H9 (cell line): ENCODE data around the gene C1orf105. TPM values are rescaled to one million over a fixed set of nuclear protein-coding genes. Genes with fewer than 3 reads are reported as not detected.

Experiments used
- DNase-seq: peaks from one replicate; pipeline ENCODE4 v3.0.0-alpha.2; 2017
- H2AFZ ChIP-seq: one replicate; pipeline ENCODE4 v1.6.1; 2013; ENCODE audit warnings: mild to moderate bottlenecking, low read length, control low read depth, moderate library complexity
- H2AK5ac ChIP-seq: 2 replicates; pipeline ENCODE4 v1.6.1; 2013; ENCODE audit warnings: low read length, control low read depth, mixed read lengths; ENCODE audit not compliant: insufficient read length
- H2BK120ac ChIP-seq: one replicate; pipeline ENCODE4 v1.6.1; 2013; ENCODE audit warnings: low read depth, mild to moderate bottlenecking, low read length, control low read depth, inconsistent platforms; ENCODE audit not compliant: poor library complexity, severe bottlenecking
- H2BK12ac ChIP-seq: 2 replicates; pipeline ENCODE4 v1.6.1; 2013; ENCODE audit warnings: low read length, control low read depth, mixed read lengths, low read depth; ENCODE audit not compliant: insufficient read length
- H2BK15ac ChIP-seq: 2 replicates; pipeline ENCODE4 v1.6.1; 2013; ENCODE audit warnings: low read depth, low read length, control low read depth
- H2BK20ac ChIP-seq: one replicate; pipeline ENCODE4 v1.6.1; 2013; ENCODE audit warnings: low read depth, mild to moderate bottlenecking, low read length, control low read depth, inconsistent platforms; ENCODE audit not compliant: poor library complexity, severe bottlenecking
- H2BK5ac ChIP-seq: 2 replicates; pipeline ENCODE4 v1.6.1; 2013; ENCODE audit warnings: low read length, control low read depth, mixed read lengths; ENCODE audit not compliant: insufficient read length
- H3K14ac ChIP-seq: 2 replicates; pipeline ENCODE4 v1.6.1; 2013; ENCODE audit warnings: low read length, control low read depth; ENCODE audit not compliant: insufficient read depth
- H3K18ac ChIP-seq: 2 replicates; pipeline ENCODE4 v1.6.1; 2013; ENCODE audit warnings: low read depth, mild to moderate bottlenecking, mixed read lengths, low read length, control low read depth; ENCODE audit not compliant: insufficient read length
- H3K23ac ChIP-seq: 2 replicates; pipeline ENCODE4 v1.6.1; 2013; ENCODE audit warnings: low read length, control low read depth, mixed read lengths, low read depth; ENCODE audit not compliant: insufficient read length
- H3K23me2 ChIP-seq: 2 replicates; pipeline ENCODE4 v1.6.1; 2013; ENCODE audit warnings: low read depth, mild to moderate bottlenecking, mixed read lengths, low read length, control low read depth; ENCODE audit not compliant: insufficient read length, poor library complexity, severe bottlenecking
- H3K27ac ChIP-seq: 2 replicates; pipeline ENCODE4 v1.5.1; 2013; ENCODE audit warnings: low read length, control low read depth, mixed read lengths, low read depth; ENCODE audit not compliant: insufficient read length
- H3K27me3 ChIP-seq: 2 replicates; pipeline ENCODE4 v1.6.1; 2013; ENCODE audit warnings: low read length, control low read depth, inconsistent platforms; ENCODE audit not compliant: insufficient read depth
- H3K4ac ChIP-seq: 2 replicates; pipeline ENCODE4 v1.6.1; 2013; ENCODE audit warnings: low read depth, mild to moderate bottlenecking, control low read depth, inconsistent platforms, low read length, moderate library complexity
- H3K4me1 ChIP-seq: 2 replicates; pipeline ENCODE4 v1.6.1; 2013; ENCODE audit warnings: low read length, control low read depth, inconsistent platforms; ENCODE audit not compliant: insufficient read depth
- H3K4me2 ChIP-seq: 2 replicates; pipeline ENCODE4 v1.6.1; 2013; ENCODE audit warnings: low read length, control low read depth, mixed read lengths; ENCODE audit not compliant: insufficient read length, insufficient read depth
- H3K56ac ChIP-seq: 2 replicates; pipeline ENCODE4 v1.6.1; 2013; ENCODE audit warnings: low read depth, mild to moderate bottlenecking, mixed read lengths, low read length, control low read depth; ENCODE audit not compliant: insufficient read length
- H3K79me1 ChIP-seq: 2 replicates; pipeline ENCODE4 v1.6.1; 2013; ENCODE audit warnings: low read depth, mild to moderate bottlenecking, moderate library complexity, low read length, control low read depth, inconsistent platforms; ENCODE audit not compliant: insufficient read depth, poor library complexity, severe bottlenecking
- H3K79me2 ChIP-seq: 2 replicates; pipeline ENCODE4 v1.6.1; 2013; ENCODE audit warnings: low read length, control low read depth, inconsistent platforms; ENCODE audit not compliant: insufficient read depth
- H3K9ac ChIP-seq: 2 replicates; pipeline ENCODE4 v1.6.1; 2013; ENCODE audit warnings: low read length, control low read depth, mixed read lengths; ENCODE audit not compliant: insufficient read length; ENCODE audit errors: extremely low read depth
- H3K9me3 ChIP-seq: one replicate; pipeline ENCODE4 v1.6.1; 2013; ENCODE audit warnings: low read depth, low read length, inconsistent platforms; ENCODE audit not compliant: control insufficient read depth
- H3T11ph ChIP-seq: one replicate; pipeline ENCODE4 v1.6.1; 2013; ENCODE audit warnings: mild to moderate bottlenecking, low read length, control low read depth, inconsistent platforms
- H4K20me1 ChIP-seq: one replicate; pipeline ENCODE4 v1.6.1; 2013; ENCODE audit not compliant: control insufficient read depth, insufficient read length, insufficient read depth
- H4K5ac ChIP-seq: 2 replicates; pipeline ENCODE4 v1.6.1; 2013; ENCODE audit warnings: low read depth, mild to moderate bottlenecking, mixed read lengths, low read length, control low read depth; ENCODE audit not compliant: insufficient read length
- H4K8ac ChIP-seq: replicated peaks from 2 replicates; pipeline ENCODE4 v1.6.1; 2013; ENCODE audit warnings: low read length, control low read depth, mixed read lengths, low read depth; ENCODE audit not compliant: insufficient read length
- H4K91ac ChIP-seq: 2 replicates; pipeline ENCODE4 v1.6.1; 2013; ENCODE audit warnings: low read depth, mild to moderate bottlenecking, moderate library complexity, mixed read lengths, low read length, control low read depth; ENCODE audit not compliant: insufficient read length
- H3K27ac Mint-ChIP-seq, 3 experiments: 2 replicates in 2 of 3; 3 replicates in 1 of 3; pipeline ENCODE4 v1.8.0; 2020 to 2021; ENCODE audit warnings: mixed read lengths in 3 of 3, mild to moderate bottlenecking in 1 of 3, moderate library complexity in 1 of 3
- H3K27me3 Mint-ChIP-seq: 2 replicates; pipeline ENCODE4 v1.8.0; 2021; ENCODE audit warnings: low read depth, mild to moderate bottlenecking, moderate library complexity, mixed read lengths
- H3K36me3 Mint-ChIP-seq, 3 experiments: 2 replicates in 2 of 3; 3 replicates in 1 of 3; pipeline ENCODE4 v1.8.0; 2020 to 2021; ENCODE audit warnings: low read depth in 3 of 3, mixed read lengths in 3 of 3; ENCODE audit not compliant: insufficient read depth in 1 of 3
- H3K4me1 Mint-ChIP-seq, 2 experiments: 2 replicates each; pipeline ENCODE4 v1.8.0; 2020; ENCODE audit warnings: mixed read lengths in 2 of 2
- H3K4me3 Mint-ChIP-seq, 2 experiments: 2 replicates in 1 of 2; 3 replicates in 1 of 2; pipeline ENCODE4 v1.8.0; 2020 to 2021; ENCODE audit warnings: mild to moderate bottlenecking in 2 of 2, mixed read lengths in 2 of 2, moderate library complexity in 1 of 2
- H3K9me3 Mint-ChIP-seq, 2 experiments: 2 replicates in 1 of 2; 3 replicates in 1 of 2; pipeline ENCODE4 v1.8.0; 2020; ENCODE audit warnings: mild to moderate bottlenecking in 2 of 2, mixed read lengths in 2 of 2, moderate library complexity in 1 of 2
- CTCF ChIP-seq: fragments of 200-600 bp; sonication (generic); conservative IDR thresholded peaks from 3 replicates; pipeline ENCODE4 v1.8.0; 2021; ENCODE audit warnings: antibody characterized with exemption, mild to moderate bottlenecking
- total RNA-seq: library from RNA; stranded (reverse); gene quantifications from 2 replicates; pipeline ENCODE4 v1.2.1, GENCODE V29; 2021

Gene C1orf105
- total RNA-seq, 1 experiment from 2014 or later: not detected

- Histone ChIP-seq H3K23me2 (no peaks in the 10 kb centered on the region), H3K14ac (no peak overlapping the region), H3K4ac (no peak overlapping the region), H4K20me1 (no peaks in the 10 kb centered on the region), H3K4me1 (no peaks in the 10 kb centered on the region; the same call in 1 of the 2 replicates), H3K23ac (no peak overlapping the region), H3K27me3 (no peaks in the 10 kb centered on the region), H2AFZ (no peak overlapping the region), H3K9ac (no peak overlapping the region), H2BK12ac (no peak overlapping the region), H2AK5ac (no peak overlapping the region), H4K91ac (no peak overlapping the region), H3K56ac (no peak overlapping the region), H3K9me3 (no peaks in the 10 kb centered on the region), H3K79me1 (no peaks in the 10 kb centered on the region), H2BK20ac (no peak overlapping the region), H2BK15ac (no peak overlapping the region), H4K5ac (no peak overlapping the region), H3K4me2 (no peak overlapping the region), H2BK120ac (no peak overlapping the region), H3K27ac (no peak overlapping the region), H2BK5ac (no peak overlapping the region), H3K79me2 (no peaks in the 10 kb centered on the region), H3T11ph (no peak overlapping the region), H4K8ac (no peak overlapping the region), H3K18ac (no peak overlapping the region)
- Mint-ChIP-seq H3K27me3 (no peaks in the 10 kb centered on the region), H3K36me3 (no peaks in the 10 kb centered on the region), H3K9me3 (no peaks in the 10 kb centered on the region), H3K27ac (no peak overlapping the region), H3K4me1 (peaks cover 7 to 13% of the 10 kb centered on the region in 2 experiments), H3K4me3 (no peak overlapping the region)
- no peak for TF ChIP-seq CTCF
- DNase-seq: no peak
Observed at GRCh38 chr1:172404121-172404520, 16.4 kb upstream of the C1orf105 start.
